Measurements from ENCODE around the gene CMTM2. TPM values are rescaled to one million over a fixed set of nuclear protein-coding genes. Genes with fewer than 3 reads are reported as not detected.
"Not testable (repeated sequence)": the region's sequence is repeated elsewhere in the genome, so short reads cannot be mapped to it uniquely, and the experiment has no call there.

CMTM2 gene
- polyA plus RNA-seq, 1 donor: 0.71 TPM

DNA sequence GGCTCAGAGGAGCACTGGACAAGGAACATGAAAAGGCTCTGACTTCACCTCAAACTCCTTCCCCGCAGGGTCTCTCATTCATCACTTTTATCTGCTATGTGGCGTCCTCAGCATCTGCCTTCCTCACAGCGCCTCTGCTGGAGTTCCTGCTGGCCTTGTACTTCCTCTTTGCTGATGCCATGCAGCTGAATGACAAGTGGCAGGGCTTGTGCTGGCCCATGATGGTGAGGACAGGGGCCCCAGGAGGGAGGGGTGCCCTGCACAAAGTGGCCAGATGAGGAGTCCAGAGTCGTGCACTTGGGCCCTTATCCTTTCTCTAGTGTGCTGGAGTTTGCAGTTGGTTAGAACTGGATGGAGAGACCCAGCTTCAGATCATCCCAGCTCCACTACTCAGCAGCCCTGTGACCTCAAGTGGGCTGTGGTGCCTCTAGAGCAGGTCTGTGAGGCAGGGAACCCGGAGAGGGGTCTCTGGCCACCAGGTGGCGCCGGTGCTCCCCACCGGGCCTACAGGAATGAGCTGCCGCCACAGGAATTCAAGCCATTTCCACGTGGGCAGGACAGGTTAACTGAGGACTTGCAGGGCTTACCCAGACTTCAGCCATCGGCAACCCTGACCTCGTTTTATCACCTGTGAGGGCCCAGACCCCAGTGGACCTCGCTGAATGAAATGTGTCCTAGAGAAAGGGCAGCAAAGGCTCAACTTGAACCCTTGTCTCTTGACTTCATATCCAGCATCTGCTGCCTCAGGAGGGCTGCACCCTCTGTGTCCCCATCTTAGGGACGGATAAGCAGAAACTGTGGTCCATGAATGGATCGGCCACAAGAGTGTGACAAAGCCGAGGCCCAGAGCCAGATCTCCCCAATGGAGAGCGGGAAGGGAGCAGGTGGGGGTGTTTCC is 29.2 kb downstream of the CMTM2 start:
- peak; percentile 77 for DNase-seq

DNA sequence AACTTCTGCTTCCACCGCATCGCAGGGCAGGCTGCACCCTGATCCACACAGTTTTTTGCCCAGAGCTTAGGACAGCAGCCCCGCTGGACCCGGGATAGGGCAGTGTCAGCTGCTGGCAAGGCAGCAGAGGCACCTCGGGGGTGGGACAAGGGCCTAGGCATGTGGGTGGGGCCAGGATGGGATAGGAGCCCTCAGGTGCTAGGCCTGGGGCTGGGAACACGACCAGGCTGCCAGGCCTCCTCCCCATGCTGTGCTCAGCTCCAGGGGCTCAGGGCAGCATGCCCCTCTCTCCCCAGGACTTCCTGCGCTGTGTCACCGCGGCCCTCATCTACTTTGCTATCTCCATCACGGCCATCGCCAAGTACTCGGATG is 29.9 kb downstream of the CMTM2 start:
- no peak for DNase-seq

DNA sequence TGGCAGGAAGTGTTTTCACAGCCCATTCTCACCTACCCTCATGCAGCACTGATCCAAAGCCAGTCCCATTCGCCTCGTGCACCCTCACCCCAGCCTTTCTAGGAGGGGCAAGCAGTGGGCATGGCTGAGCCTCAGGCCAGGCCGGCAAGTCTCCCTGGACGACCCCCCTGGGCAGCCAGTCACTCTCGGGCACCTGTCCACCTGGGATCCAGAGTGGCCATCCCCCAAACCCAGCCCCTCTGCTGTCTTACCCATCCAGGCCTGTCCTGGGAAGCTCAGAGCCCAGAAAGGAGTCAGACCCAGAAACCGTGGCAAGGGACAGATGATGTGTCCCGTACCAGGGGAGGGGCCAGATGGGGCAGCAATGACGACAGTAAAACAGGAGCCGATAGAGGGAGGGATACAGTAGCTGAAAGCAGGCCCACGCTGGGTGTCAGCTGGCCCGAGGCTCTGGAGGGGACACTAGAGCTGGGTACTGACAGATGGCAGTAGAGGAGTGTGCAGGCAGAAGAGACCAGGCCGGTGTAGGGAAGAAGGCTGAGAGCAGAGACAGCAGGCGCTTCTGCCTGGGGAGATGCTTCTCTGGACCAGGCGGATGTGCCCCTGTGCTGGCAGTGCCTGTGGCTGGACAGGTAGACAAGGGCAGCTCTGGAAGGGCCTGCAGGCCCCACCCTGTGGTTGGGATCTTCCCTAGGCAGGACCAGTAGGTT is 31.0 kb downstream of the CMTM2 start:
- no peak for DNase-seq

DNA sequence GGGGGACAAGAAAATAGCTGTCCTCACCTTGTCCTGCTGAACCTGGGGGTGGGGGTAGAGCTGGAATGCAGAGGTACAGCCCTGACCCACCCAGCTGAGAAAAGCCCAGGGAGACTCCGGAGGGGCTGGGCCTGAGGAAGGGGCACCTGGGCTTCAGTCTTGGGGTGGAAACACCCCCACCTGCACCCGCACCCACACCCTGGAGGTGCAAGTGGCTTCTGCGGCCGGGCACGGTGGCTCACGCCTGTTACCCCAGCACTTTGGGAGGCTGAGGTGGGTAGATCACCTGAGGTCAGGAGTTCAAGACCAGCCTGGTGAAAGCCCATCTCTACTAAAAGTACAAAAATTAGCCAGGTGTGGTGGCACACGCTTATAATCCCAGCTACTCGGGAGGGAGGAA is 32.6 kb downstream of the CMTM2 start:
- DNase-seq: not testable (repeated sequence)

DNA sequence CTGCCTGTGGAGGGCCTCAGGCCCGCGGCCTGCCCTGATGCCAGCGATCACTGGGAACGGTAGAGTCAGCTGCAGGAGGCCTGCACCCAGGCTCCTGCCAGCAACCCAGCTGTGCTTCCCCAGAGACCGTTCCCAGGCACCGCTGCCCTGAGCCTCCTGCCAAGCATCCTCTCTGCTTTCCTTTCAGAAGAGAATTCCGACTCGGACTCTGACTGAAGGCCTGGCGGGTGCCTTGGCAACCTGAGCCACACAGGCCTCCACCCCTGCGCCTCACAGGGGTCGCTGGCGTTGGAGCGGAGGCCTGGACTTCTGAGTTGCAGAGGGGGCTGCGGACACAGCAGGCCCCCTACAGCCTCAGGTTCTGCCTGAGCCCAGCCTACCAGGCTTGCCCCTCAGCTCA is 33.2 kb downstream of the CMTM2 start:
- no peak for DNase-seq

DNA sequence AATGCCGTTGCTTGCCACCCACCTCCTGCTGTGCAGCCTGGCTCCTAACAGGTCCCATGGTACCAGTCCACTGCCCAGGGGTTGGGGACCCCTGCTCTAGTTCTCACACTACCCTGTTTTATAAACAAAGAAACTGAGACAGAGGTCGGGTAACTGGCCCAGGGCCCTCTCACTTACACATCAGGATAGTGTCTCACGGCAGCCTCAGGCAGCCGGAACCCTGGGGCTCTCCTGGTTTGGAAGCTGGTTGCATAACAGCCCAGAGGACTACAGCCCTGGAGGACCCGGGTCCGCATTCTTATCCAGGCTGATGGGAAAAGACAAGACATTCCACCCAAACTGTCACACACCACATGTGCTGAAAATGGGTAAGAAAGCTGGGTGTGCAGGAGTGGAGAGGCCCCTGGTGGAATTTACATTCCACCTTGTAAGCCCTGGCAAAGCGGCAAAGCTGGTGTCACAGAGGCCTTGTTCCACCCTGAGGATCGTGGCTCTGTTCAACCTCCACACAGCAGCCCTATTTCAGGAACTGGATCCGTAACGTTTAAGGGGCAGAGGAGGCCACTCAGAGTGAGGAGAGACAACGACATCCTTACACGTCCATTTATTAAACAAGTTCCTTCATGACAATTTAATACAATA is 35.0 kb downstream of the CMTM2 start:
- no peak for DNase-seq

DNA sequence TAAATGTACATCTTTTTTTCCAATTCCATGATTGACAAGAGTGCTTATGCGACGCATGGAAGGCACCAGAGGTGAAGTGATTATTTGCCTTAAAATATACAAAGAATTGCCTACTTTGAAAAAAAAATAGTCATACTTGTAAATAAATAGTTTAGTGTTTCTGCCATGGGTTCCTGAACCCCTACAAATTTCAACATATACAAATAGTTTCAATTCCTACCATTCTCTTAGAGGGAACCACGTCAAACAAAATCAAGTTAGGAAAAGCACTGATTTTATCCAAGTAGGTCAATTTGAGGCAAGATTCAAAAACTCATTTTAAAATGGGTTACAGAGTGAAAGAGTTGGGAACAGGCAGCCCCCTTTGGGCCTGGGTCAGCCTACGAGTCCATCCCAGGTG is 36.9 kb downstream of the CMTM2 start:
- DNase-seq: no peak

DNA sequence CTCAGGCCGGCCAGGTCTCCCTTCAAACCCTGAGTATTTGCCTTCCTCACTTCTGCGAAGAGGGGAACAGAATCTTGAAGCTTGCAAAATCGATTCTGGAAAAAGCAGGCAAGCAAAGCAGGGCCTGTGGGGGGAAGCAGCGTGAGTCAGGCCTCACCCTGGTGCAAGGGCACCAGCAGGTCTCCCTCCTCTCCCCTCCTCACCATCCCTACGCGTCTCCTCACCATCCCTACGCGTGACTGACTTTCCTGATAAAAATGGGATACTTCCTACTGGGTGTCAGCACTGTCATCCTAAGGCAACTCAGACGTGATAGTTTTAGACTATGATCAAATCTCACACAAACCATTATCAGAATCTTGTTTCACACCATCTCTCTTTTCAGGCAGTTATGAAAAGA is 37.3 kb downstream of the CMTM2 start:
- DNase-seq: no peak

DNA sequence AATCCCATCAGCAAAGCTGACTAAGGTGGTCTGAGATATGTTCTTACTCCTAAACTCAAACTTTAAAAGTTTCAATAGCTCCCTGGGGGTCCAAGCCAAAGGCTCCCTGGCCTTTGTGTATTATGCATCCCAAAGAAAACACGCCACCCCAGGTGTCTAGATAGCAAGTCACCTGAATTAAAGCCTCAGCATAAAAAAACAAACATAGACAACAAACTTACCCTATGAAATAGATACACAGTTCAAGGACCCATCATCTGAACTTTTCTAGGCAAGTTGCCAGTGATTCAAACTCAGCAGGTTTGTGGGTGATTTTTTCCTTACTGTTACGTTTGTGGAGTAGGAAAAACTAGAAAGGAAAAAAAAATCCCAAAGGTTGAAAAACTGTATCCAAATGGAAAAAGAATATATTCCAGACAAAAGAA is 37.8 kb downstream of the CMTM2 start:
- DNase-seq: no peak

DNA sequence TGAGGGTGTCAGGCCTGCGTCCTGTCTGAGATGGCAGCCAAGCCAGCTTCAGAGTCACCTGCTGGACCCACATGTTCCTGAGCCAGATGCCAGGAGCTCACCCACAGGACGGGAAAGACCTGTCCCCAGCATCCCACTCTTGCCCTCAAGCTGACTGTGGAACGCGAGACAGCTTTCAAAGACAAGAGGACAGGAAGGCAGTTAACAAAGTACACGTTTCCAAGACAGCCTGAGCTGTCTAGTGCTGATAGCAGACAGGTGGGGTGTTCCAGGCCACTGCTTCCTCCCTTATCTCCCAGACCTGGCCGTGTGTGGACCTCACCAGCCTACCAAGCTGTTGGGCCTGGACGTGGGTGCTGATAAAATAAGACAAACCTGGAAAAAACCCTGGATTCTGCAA is 38.5 kb downstream of the CMTM2 start:
- DNase-seq: no peak

DNA sequence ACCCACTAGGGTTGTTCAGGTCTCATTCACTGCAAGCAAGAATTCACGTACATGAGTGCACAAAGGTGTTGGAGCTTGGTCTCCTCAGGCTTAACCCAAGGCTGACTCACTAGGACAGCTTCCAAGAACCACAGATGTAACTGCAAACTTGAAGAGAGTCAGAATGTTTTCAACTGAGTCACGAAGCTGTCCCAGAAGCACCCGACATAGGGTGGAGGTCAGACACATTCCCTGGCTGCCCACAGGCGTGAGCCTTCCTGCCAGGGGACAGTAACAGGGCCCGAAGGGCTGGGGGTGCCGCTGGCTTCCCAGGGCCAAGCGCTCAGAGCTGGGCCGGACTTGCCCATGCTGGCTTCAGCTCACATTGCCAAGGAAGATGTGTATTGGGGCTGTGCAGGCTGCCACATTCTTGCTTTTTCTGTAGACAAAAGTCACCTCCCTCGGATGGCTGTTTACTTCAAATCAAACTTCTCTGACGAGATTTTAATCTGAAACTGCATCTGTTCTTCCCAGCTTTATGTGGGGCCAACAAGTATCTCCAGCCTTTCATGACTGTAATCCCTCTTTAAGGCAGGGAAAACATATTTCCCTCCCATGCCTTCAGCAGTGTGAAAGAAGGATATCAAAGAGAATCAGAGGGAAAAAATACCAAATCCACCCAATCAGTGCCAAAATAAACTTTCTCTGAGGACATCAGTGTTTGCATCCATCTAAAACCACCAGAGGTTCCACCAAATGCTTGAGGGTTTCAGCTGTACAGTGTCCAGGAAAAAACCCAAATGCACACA is 39.5 kb downstream of the CMTM2 start:
- no peak for DNase-seq

DNA sequence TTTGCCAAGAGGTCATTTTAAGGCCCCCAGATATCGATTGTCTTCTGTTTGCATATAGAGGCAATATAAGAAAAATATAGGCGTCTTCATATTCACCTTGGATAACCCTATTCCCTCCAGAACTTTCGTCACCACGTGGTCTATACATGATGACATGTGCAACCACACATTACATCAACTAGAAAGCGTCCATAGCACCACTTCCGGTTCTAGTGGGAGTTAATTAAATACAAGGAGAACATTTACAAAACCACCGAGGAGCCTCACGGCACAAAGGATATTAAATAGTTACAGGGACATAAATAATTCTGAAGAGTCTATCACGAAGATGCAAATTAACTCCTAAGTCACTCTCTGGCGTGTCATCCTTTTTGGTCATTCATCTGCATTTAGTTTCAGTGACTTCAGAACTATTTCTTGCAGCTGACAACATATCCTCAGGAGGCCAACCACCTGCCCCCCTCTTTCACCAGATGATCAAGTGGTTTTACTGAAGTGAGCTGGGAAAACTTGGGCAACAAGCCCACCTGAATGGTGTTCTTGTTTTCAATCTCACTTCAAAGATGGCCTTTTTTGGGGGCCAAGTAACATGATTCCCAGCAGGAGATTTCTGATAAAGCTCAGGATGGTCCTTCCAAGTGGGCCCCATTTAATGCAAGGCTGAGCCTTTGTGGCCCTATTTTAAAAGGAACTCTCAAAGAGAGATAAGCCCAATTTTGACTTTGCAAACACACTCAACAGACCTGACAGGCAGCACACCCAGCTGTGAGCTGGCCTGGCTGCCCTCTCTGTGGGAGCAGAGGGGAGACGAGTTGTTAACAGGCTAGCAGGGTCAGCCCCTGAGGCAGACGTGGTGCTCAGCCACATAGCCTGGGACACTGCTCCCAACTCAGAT is 40.5 kb downstream of the CMTM2 start:
- no peak for DNase-seq

DNA sequence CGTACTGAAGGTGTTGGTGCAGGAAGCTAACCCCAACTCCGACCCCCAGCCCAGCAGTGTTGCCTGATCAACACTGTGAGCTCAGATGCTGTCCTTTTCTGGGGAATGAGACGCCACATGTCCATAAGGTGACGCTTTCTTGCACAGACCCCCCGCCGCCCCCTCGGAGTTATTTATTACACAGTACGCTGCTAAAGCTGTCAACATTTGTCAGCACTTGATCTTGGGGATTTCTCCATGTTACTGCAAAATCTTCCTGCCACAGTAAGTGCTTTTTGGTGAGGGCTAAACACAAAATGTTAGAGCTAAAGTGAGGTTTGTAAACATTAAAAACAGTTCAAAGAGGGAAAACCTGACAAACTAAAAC is 41.1 kb downstream of the CMTM2 start:
- no peak for DNase-seq

DNA sequence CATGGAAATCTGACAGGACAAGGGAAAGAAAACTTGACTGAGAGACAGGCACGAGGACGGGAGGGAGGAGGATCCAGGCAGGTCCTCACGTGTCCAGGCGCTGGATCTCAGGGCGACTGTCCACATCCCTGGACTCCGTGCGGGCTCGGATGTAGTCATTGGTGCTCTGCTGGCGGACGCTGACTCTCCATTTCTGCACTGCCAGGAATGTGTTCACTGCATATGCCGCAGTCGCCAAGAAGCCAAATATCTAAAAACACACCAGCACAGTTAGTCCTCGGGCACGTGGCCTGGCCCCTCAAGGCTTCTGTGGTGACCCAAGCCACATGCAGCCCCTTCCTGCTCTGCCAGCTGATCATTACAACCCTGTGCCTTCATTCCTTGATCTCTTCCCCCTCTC is 42.7 kb downstream of the CMTM2 start:
- DNase-seq: no peak

DNA sequence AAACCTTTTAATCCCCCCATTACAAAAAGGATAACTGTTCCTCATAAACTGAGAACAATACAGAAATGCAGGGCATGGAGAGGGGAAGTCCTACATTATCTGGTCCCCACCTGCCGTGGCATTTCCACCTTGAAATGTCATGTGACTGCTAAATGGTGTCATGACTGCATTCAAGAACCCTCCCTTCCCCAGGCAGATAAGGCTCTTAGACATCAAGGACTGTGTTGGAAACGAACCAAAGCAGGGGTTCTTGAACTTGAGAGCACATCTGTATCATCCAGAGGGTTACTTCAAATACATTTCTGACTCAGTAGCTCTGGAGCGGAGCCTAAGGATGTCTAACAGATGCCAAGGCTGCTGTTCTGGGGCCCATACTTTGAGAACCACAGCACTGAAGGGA is 43.6 kb downstream of the CMTM2 start:
- no peak for DNase-seq

DNA sequence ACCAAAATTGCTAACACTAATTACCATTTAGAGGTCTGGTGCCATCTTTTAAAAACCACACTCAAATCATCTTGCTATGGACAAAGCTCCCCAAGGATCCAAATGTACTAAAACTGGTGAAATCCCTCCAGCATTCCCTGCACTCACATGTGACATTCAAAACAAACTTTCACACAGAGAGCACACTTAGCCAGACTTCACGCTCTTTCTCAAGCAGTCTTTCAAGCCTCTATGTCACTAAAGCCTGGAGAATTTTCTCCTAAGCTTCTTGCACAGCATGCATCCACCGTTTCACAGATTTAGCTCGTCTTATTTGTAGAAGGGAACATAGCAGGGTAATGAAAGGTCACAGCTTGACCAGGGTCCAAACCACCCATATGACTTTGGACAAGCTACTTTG is 44.5 kb downstream of the CMTM2 start:
- no peak for DNase-seq

DNA sequence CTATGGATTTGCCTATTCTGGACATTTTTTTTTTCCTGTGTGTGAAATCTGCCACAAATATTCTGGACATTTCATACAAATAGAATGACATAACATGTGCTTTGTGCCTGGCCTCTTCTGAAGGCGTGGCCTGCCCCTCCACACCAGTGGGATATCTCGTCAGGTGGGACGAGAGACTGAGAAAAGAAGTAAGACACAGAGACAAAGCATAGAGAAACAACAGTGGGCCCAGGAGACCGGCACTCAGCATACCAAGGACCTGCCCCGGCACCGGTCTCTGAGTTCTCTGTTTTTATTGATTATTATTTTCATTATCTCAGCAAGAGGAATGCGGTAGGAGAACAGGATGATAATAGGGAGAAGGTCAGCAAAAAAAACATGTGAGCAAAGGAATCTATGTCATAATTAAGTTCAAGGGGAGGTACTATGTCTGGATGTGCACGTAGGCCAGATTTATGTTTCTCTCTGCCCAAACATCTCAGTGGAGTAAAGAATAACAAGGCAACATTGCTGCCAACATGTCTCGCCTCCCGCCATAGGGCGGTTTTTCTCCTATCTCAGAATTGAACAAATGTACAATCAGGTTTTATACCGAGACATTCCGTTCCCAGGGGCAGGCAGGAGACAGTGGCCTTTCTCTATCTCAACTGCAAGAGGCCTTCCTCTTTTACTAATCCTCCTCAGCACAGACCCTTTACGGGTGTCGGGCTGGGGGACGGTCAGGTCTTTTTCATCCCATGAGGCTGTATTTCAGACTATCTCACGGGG is 48.5 kb downstream of the CMTM2 start:
- not testable (repeated sequence) for DNase-seq

DNA sequence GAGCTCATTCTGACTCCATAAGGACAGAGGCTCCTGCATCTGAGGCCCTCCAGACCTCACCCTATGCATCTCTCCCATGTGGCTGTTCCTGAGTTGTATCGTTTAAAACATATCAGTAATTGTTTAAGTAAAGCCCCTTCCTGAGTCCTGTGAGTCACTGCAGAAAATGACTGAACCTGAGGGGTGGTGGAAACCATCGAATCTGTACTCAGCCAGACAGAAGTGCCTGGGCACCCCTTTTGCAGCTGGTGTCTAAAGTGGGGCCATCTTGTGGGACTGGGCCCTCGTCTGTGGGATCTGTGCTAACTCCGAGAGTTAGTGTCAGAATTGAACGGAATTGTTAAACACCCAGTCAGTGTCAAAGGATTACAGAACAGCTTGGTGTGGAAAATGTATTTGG is 50.6 kb downstream of the CMTM2 start:
- no peak for DNase-seq

DNA sequence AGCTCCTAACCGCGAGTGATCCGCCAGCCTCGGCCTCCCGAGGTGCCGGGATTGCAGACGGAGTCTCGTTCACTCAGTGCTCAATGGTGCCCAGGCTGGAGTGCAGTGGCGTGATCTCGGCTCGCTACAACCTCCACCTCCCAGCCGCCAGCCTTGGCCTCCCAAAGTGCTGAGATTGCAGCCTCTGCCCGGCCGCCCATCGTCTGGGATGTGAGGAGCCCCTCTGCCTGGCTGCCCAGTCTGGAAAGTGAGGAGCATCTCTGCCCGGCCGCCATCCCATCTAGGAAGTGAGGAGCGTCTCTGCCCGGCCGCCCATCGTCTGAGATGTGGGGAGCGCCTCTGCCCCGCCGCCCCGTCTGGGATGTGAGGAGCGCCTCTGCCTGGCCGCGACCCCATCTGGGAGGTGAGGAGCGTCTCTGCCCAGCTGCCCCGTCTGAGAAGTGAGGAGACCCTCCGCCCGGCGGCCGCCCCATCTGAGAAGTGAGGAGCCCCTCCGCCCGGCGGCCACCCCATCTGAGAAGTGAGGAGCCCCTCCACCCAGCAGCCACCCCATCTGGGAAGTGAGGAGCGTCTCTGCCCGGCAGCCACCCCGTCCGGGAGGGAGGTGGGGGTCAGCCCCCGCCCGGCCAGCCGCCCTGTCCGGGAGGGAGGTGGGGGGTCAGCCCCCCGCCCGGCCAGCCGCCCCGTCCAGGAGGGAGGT is 51.4 kb downstream of the CMTM2 start:
- not testable (repeated sequence) for DNase-seq

DNA sequence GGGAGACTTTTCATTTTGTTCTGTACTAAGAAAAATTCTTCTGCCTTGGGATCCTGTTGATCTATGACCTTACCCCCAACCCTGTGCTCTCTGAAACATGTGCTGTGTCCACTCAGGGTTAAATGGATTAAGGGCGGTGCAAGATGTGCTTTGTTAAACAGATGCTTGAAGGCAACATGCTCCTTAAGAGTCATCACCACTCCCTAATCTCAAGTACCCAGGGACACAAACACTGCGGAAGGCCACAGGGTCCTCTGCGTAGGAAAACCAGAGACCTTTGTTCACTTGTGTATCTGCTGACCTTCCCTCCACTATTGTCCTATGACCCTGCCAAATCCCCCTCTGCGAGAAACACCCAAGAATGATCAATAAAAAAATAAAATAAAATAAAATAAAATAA is 52.3 kb downstream of the CMTM2 start:
- not testable (repeated sequence) for DNase-seq
